Measurements from ENCODE around the gene GPR155. TPM values are rescaled to one million over a fixed set of nuclear protein-coding genes. Genes with fewer than 3 reads are reported as not detected.

Gene GPR155
- polyA plus RNA-seq, 3 donors, result 3.4 to 7.6 (median 7.0) TPM

GRCh38 chr2:174499371-174499770 is 12.5 kb upstream of the GPR155 start:
- DNase-seq, result no peak
- Histone ChIP-seq H3K27ac (ENCODE audit: low read depth in 1 of 2, low read length in 2 of 2) (no peak overlapping the region), H3K9me3 (replicated peaks in 1 of 2; ENCODE audit: control insufficient read depth in 1 of 2, insufficient read depth in 1 of 2, low read length in 2 of 2) (no peaks in the 10 kb centered on the region), H3K4me1 (ENCODE audit: control insufficient read depth in 1 of 2, insufficient read depth in 2 of 2, low read length in 2 of 2) (no peaks in the 10 kb centered on the region), H3K9ac (ENCODE audit: insufficient read depth, low read length, poor library complexity, severe bottlenecking) (no peak overlapping the region), H4K20me1 (ENCODE audit: insufficient read depth, low read length) (no peaks in the 10 kb centered on the region), H3K4me2 (replicated peaks; ENCODE audit: extremely low read depth, low read length, poor library complexity, severe bottlenecking) (no peak overlapping the region), H3K4me3 (replicated peaks in 1 of 3; ENCODE audit: low read depth in 2 of 3, low read length in 3 of 3) (no peak overlapping the region), H2AFZ (ENCODE audit: insufficient read depth, low read depth, low read length, poor library complexity, severe bottlenecking) (no peak overlapping the region), H3K79me2 (ENCODE audit: insufficient read depth, low read length) (no peaks in the 10 kb centered on the region), H3K27me3 (ENCODE audit: control insufficient read depth in 2 of 2, insufficient read depth in 2 of 2, low read length in 2 of 2) (no peaks in the 10 kb centered on the region), H3K36me3 (replicated peaks in 1 of 2; ENCODE audit: control insufficient read depth in 1 of 2, insufficient read depth in 2 of 2, low read length in 2 of 2) (no peaks in the 10 kb centered on the region)
- Mint-ChIP-seq H3K4me1 (peaks cover 8% of the 10 kb centered on the region), H3K4me3 (peak overlapping the region in 1 of 2 donors; percentile 46), H3K36me3 (no peaks in the 10 kb centered on the region), H3K9me3 (peaks cover 0 to 5% (median 0%) of the 10 kb centered on the region in 7 donors), H3K27ac (no peak overlapping the region), H3K27me3 (ENCODE audit: low read depth in 3 of 3) (peaks cover 0 to 3% (median 0%) of the 10 kb centered on the region in 3 donors)
- intact Hi-C loops (cut with micrococcal nuclease), result no loop called here
- WGBS (ENCODE audit: insufficient coverage), result 89% methylated on average over 2 of the region's 5 CpGs
- no peak for TF ChIP-seq CTCF (IDR thresholded peaks at IDR 0.05)

DNA sequence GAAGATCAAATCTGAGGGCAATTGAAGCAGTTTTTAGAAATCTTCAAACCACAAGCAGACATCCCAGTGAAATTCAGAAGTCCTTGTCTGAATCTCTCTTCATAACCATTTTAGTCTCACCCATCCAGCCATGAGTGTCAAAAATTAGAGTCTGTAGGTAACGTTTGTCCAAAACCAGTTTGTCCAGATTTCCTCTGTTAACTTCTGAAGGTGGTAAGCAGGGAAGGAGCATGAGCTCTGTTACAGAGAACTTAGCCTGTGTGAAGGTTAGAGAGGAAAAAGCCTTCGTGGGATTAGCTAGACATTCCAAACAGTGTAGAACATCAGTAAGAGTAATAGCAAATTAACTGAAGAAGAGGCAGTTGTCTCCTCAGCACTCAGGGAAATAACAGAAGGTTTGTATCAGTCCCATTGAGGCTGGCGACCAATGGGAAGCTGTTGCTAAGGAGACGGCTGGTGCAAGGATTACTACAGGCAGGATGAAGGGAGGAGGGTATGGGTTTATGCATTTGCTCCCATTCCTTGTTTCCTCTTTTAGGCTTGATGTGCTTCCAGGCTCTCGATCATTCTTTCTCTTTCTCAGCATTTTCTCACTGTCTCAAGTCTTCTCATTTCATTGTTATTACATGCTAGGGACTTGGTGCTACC is 8.7 kb upstream of the GPR155 start:
- 100% methylated on average over 2 of the region's 5 CpGs for WGBS (ENCODE audit: insufficient coverage)
- peaks cover 0 to 2% (median 0%) of the 10 kb centered on the region in 3 donors for H3K27me3 Mint-ChIP-seq (ENCODE audit: low read depth in 3 of 3)
- no peaks in the 10 kb centered on the region for H3K9me3 ChIP-seq (replicated peaks in 1 of 2; ENCODE audit: control insufficient read depth in 1 of 2, insufficient read depth in 1 of 2, low read length in 2 of 2)
- no peak overlapping the region for H3K27ac ChIP-seq (ENCODE audit: low read depth in 1 of 2, low read length in 2 of 2)
- no peak overlapping the region for H3K27ac Mint-ChIP-seq
- no peaks in the 10 kb centered on the region for H3K36me3 ChIP-seq (replicated peaks in 1 of 2; ENCODE audit: control insufficient read depth in 1 of 2, insufficient read depth in 2 of 2, low read length in 2 of 2)
- peaks cover 19 to 21% of the 10 kb centered on the region in 2 donors for H3K4me1 ChIP-seq (ENCODE audit: control insufficient read depth in 1 of 2, insufficient read depth in 2 of 2, low read length in 2 of 2)
- no peaks in the 10 kb centered on the region for H3K79me2 ChIP-seq (ENCODE audit: insufficient read depth, low read length)
- DNase-seq, result no peak
- peaks cover 32% of the 10 kb centered on the region for H3K4me1 Mint-ChIP-seq
- H3K4me2 ChIP-seq (replicated peaks; ENCODE audit: extremely low read depth, low read length, poor library complexity, severe bottlenecking), result no peak overlapping the region
- no peak for TF ChIP-seq CTCF (IDR thresholded peaks at IDR 0.05)
- H2AFZ ChIP-seq (ENCODE audit: insufficient read depth, low read depth, low read length, poor library complexity, severe bottlenecking), result no peak overlapping the region
- no peaks in the 10 kb centered on the region for H3K27me3 ChIP-seq (ENCODE audit: control insufficient read depth in 2 of 2, insufficient read depth in 2 of 2, low read length in 2 of 2)
- H3K36me3 Mint-ChIP-seq, result peaks cover 0 to 1% of the 10 kb centered on the region in 2 donors
- no peaks in the 10 kb centered on the region for H4K20me1 ChIP-seq (ENCODE audit: insufficient read depth, low read length)
- intact Hi-C loops (cut with micrococcal nuclease), result no loop called here
- H3K4me3 Mint-ChIP-seq, result no peak overlapping the region
- H3K4me3 ChIP-seq (replicated peaks in 1 of 3; ENCODE audit: low read depth in 2 of 3, low read length in 3 of 3), result no peak overlapping the region
- peaks cover 0 to 5% (median 0%) of the 10 kb centered on the region in 7 donors for H3K9me3 Mint-ChIP-seq
- no peak overlapping the region for H3K9ac ChIP-seq (ENCODE audit: insufficient read depth, low read length, poor library complexity, severe bottlenecking)
